ENCODE data around the gene MCM6. TPM values are rescaled to one million over a fixed set of nuclear protein-coding genes. Genes with fewer than 3 reads are reported as not detected.
"Not testable (repeated sequence)": the region's sequence is repeated elsewhere in the genome, so short reads cannot be mapped to it uniquely, and the experiment has no call there.

Gene MCM6
- total RNA-seq, 2 donors from 2014 or later, result 14.2 to 57.7 TPM

- intact Hi-C loops (cut with DNase I), result loop anchor here (10.0 kb wide), 1 partner anchor 793 kb away; no protein-coding TSS in a partner anchor
- Histone ChIP-seq H3K27ac (no peak overlapping the region), H3K9me3 (no peaks in the 10 kb centered on the region), H3K4me1 (no peaks in the 10 kb centered on the region), H3K4me3 (no peak overlapping the region), H3K9ac (ENCODE audit: low read depth in 2 of 2, low read length in 2 of 2) (no peak overlapping the region), H3K36me3 (no peaks in the 10 kb centered on the region), H3K27me3 (no peaks in the 10 kb centered on the region)
- peak; percentile 73 for DNase-seq
- TF ChIP-seq CTCF (IDR thresholded peaks at IDR 0.05), result peak; percentile 88
These were observed 78.6 kb downstream of the MCM6 start for GRCh38 chr2:135797497-135798274.

- Histone ChIP-seq H3K9me3 (no peaks in the 10 kb centered on the region), H3K4me1 (no peaks in the 10 kb centered on the region), H3K9ac (ENCODE audit: low read depth in 2 of 2, low read length in 2 of 2) (no peak overlapping the region), H3K4me3 (no peak overlapping the region), H3K27ac (no peak overlapping the region), H3K36me3 (no peaks in the 10 kb centered on the region), H3K27me3 (no peaks in the 10 kb centered on the region)
- TF ChIP-seq CTCF (IDR thresholded peaks at IDR 0.05), result no peak
- intact Hi-C loops (cut with DNase I), result loop anchor here (10.0 kb wide), 1 partner anchor 792 kb away; no protein-coding TSS in a partner anchor
- no peak for DNase-seq
These were observed 79.6 kb downstream of the MCM6 start for GRCh38 chr2:135796606-135797005.

GRCh38 chr2:135795641-135796040 is 80.6 kb downstream of the MCM6 start:
- H3K4me1 ChIP-seq; H3K4me3 ChIP-seq; DNase-seq; H3K9me3 ChIP-seq; H3K27ac ChIP-seq; H3K27me3 ChIP-seq; H3K9ac ChIP-seq (ENCODE audit: low read depth in 2 of 2, low read length in 2 of 2); H3K36me3 ChIP-seq: not testable (repeated sequence)
- intact Hi-C loops (cut with DNase I), result loop anchor here (10.0 kb wide), 1 partner anchor 791 kb away; no protein-coding TSS in a partner anchor

- Histone ChIP-seq H3K9me3 (no peaks in the 10 kb centered on the region), H3K27me3 (no peaks in the 10 kb centered on the region), H3K9ac (ENCODE audit: low read depth in 2 of 2, low read length in 2 of 2) (no peak overlapping the region), H3K4me1 (no peaks in the 10 kb centered on the region), H3K36me3 (no peaks in the 10 kb centered on the region), H3K4me3 (no peak overlapping the region), H3K27ac (no peak overlapping the region)
- intact Hi-C loops (cut with DNase I), result loop anchor here (10.0 kb wide), 1 partner anchor 788 kb away; no protein-coding TSS in a partner anchor
- TF ChIP-seq CTCF (IDR thresholded peaks at IDR 0.05), result no peak
- DNase-seq, result no peak
These were observed 83.7 kb downstream of the MCM6 start for GRCh38 chr2:135792401-135793150.

GRCh38 chr2:135791418-135792190 is 84.6 kb downstream of the MCM6 start:
- no peak for DNase-seq

More at GRCh38 chr2:135791418-135792190, 84.6 kb downstream of the MCM6 start:
- intact Hi-C loops (cut with DNase I), result loop anchor here (10.0 kb wide), 1 partner anchor 787 kb away; no protein-coding TSS in a partner anchor
- Histone ChIP-seq H3K36me3 (no peaks in the 10 kb centered on the region), H3K27me3 (no peaks in the 10 kb centered on the region), H3K4me1 (no peaks in the 10 kb centered on the region), H3K4me3 (no peak overlapping the region), H3K9me3 (no peaks in the 10 kb centered on the region), H3K9ac (ENCODE audit: low read depth in 2 of 2, low read length in 2 of 2) (no peak overlapping the region), H3K27ac (no peak overlapping the region)
- TF ChIP-seq CTCF (IDR thresholded peaks at IDR 0.05), result no peak

All from colonic mucosa (tissue), 4 donors.